Measurements from ENCODE around the gene CFAP74.

Gene CFAP74

DNA sequence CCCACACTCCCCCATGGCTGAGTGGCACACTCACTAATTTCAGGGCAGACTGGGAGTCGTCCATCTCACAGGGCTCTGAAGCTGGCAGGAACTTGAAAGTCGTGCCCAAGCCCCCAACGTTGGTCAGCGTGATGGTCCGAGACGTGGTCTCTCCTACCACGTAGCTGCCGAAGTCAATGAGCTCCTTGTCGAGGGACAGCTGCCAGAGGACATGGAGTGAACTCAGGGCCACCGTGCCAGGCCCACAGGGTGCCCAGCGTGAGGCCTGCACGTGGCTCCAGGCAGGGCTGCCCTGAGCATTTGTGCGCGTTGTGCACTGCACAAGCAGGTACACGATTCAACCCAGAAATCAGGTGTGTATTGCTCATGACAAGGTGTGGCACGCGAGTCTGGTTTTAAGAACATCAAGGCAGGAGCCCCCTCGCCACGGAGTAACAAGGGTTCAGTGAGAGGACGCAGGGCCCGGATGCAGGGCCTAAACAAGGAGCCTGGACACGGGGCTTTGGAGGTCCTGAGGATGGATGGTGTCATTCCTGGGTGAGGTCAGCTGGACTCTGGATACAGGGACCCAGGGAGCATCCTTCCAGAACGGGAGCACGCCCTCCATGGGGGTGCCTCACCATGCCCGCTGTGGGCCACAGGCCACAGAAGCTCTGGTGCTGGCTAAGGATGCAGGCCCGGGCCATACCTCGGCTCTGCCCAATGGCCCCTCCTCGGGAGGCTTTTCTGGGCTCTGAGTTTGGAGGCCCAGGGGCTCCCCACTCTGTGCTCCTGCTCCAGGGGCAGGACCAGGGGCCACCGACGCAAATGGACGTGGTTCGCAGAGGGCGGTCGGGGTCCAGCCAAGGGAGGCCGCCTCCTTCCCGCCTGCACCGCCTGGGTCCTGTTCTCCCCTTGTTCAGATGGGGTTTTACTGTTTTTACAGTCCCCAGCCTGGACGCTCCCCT, 46.7 kb downstream of the CFAP74 start:
- no peak overlapping the region for H2AFZ ChIP-seq (ENCODE audit: low read length)
- H3K4me3 ChIP-seq (ENCODE audit: low read length in 2 of 2), result no peak overlapping the region
- H2BK12ac ChIP-seq (ENCODE audit: low read length), result no peak overlapping the region
- DNase-seq (ENCODE audit: low spot score), result no peak
- no peak overlapping the region for H3K18ac ChIP-seq (ENCODE audit: low read length)
- no peak overlapping the region for H2AK5ac ChIP-seq (ENCODE audit: low read depth, low read length)
- no peak overlapping the region for H4K8ac ChIP-seq (ENCODE audit: low read depth, low read length)
- H3K27ac ChIP-seq (replicated peaks; ENCODE audit: low read length), result no peak overlapping the region
- peaks cover 0 to 10% of the 10 kb centered on the region in 2 donors for H3K4me1 ChIP-seq (ENCODE audit: control insufficient read depth in 2 of 2, insufficient read depth in 1 of 2, low read depth in 1 of 2, low read length in 2 of 2)
- no peaks in the 10 kb centered on the region for H3K9me3 ChIP-seq (replicated peaks in 1 of 2; ENCODE audit: control insufficient read depth in 2 of 2, insufficient read depth in 1 of 2, low read depth in 1 of 2, low read length in 2 of 2)
- H3K9ac ChIP-seq (ENCODE audit: low read depth, low read length, poor library complexity), result no peak overlapping the region
- no peak overlapping the region for H3K4me2 ChIP-seq (ENCODE audit: insufficient read depth, low read length, poor library complexity, severe bottlenecking)
- H3K79me1 ChIP-seq (ENCODE audit: low read depth, low read length), result no peaks in the 10 kb centered on the region
- H3K14ac ChIP-seq (ENCODE audit: low read length), result no peak overlapping the region
- H3K36me3 ChIP-seq (replicated peaks in 1 of 2; ENCODE audit: control insufficient read depth in 2 of 2, insufficient read depth in 2 of 2, low read length in 2 of 2), result no peaks in the 10 kb centered on the region
- peaks cover 0 to 23% (median 0%) of the 10 kb centered on the region in 3 experiments for H3K27me3 ChIP-seq (ENCODE audit: control insufficient read depth in 3 of 3, insufficient read depth in 3 of 3, low read depth in 1 of 3, low read length in 3 of 3)
- H3K23ac ChIP-seq (ENCODE audit: low read depth, low read length, poor library complexity), result no peak overlapping the region
- H4K91ac ChIP-seq (ENCODE audit: low read depth, low read length, poor library complexity), result no peak overlapping the region
- H2BK120ac ChIP-seq (ENCODE audit: low read depth, low read length), result no peak overlapping the region
- H3K4ac ChIP-seq (ENCODE audit: low read length), result no peak overlapping the region
- H2BK15ac ChIP-seq (ENCODE audit: low read length), result no peak overlapping the region
- no peak overlapping the region for H2BK5ac ChIP-seq (ENCODE audit: low read length)
- WGBS, 2 donors (ENCODE audit: extremely low coverage in 2 of 2, insufficient read length in 2 of 2, insufficient replicate concordance in 1 of 2), result no CpG with 5 or more reads among the region's 38 CpGs

DNA sequence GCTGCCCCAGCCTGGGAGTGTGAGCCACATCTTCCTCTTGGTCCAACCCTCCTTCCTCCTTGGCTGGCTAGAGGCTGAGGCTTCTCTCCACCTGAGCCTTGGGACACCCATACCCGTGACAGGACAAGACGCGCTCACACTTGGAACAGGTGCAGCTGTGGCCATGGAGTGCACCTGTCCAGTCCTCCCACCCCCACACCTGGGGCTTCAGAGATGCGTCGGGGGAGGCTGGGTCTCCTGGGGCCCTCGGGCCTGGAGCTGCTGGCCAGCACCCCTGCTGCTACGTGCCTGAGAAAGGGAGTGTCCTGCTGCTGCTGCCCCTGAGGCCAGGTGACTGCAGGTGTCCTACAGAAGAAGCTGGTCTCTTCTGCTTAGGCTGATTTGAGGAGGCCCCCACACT, 47.5 kb downstream of the CFAP74 start:
- Histone ChIP-seq H2BK12ac (ENCODE audit: low read length) (no peak overlapping the region), H2AK5ac (ENCODE audit: low read depth, low read length) (peak overlapping the region; percentile 6), H3K14ac (ENCODE audit: low read length) (peak overlapping the region; percentile 32), H3K23ac (ENCODE audit: low read depth, low read length, poor library complexity) (no peak overlapping the region), H3K9me3 (replicated peaks in 1 of 2; ENCODE audit: control insufficient read depth in 2 of 2, insufficient read depth in 1 of 2, low read depth in 1 of 2, low read length in 2 of 2) (no peaks in the 10 kb centered on the region), H2BK15ac (ENCODE audit: low read length) (no peak overlapping the region), H2BK120ac (ENCODE audit: low read depth, low read length) (no peak overlapping the region), H3K4me1 (ENCODE audit: control insufficient read depth in 2 of 2, insufficient read depth in 1 of 2, low read depth in 1 of 2, low read length in 2 of 2) (peaks cover 0 to 7% of the 10 kb centered on the region in 2 donors), H3K27me3 (ENCODE audit: control insufficient read depth in 3 of 3, insufficient read depth in 3 of 3, low read depth in 1 of 3, low read length in 3 of 3) (peaks cover 0 to 23% (median 0%) of the 10 kb centered on the region in 3 experiments), H3K4me3 (ENCODE audit: low read length in 2 of 2) (no peak overlapping the region), H4K8ac (ENCODE audit: low read depth, low read length) (no peak overlapping the region), H4K91ac (ENCODE audit: low read depth, low read length, poor library complexity) (no peak overlapping the region), H3K27ac (replicated peaks; ENCODE audit: low read length) (no peak overlapping the region), H3K4me2 (ENCODE audit: insufficient read depth, low read length, poor library complexity, severe bottlenecking) (no peak overlapping the region), H2BK5ac (ENCODE audit: low read length) (no peak overlapping the region), H3K79me1 (ENCODE audit: low read depth, low read length) (no peaks in the 10 kb centered on the region), H3K9ac (ENCODE audit: low read depth, low read length, poor library complexity) (no peak overlapping the region), H2AFZ (ENCODE audit: low read length) (no peak overlapping the region), H3K36me3 (replicated peaks in 1 of 2; ENCODE audit: control insufficient read depth in 2 of 2, insufficient read depth in 2 of 2, low read length in 2 of 2) (no peaks in the 10 kb centered on the region), H3K18ac (ENCODE audit: low read length) (no peak overlapping the region), H3K4ac (ENCODE audit: low read length) (no peak overlapping the region)
- no CpG with 5 or more reads among the region's 7 CpGs for WGBS, 2 donors (ENCODE audit: extremely low coverage in 2 of 2, insufficient read length in 2 of 2, insufficient replicate concordance in 1 of 2)
- no peak for DNase-seq (ENCODE audit: low spot score)

DNA sequence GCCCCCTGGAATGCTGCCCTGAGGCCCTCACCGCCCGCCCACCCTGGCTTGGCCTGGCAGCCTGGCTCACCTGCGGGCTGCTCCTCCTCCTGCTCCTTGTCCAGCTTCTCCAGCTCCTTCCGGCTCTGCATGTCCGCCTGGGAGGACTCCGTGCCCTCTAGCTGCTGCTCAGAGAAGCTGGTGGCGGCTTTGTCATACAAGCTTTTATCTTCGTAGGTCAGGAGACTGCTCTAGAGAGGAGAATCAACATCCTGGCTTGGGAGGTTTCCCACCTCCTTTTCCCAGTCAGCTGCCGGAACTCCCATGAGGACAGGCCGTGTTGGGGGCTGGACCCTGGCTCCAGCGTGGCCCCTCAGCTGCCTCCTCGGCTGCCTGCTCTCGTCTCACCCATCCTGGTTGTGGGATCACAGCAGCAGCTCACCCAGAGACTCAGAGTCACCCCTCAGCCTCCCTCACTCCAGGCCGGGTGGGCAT, 47.9 kb downstream of the CFAP74 start:
- Histone ChIP-seq H3K79me1 (ENCODE audit: low read depth, low read length) (no peaks in the 10 kb centered on the region), H3K23ac (ENCODE audit: low read depth, low read length, poor library complexity) (no peak overlapping the region), H3K14ac (ENCODE audit: low read length) (peak overlapping the region; percentile 32), H2BK120ac (ENCODE audit: low read depth, low read length) (no peak overlapping the region), H4K91ac (ENCODE audit: low read depth, low read length, poor library complexity) (no peak overlapping the region), H3K36me3 (replicated peaks in 1 of 2; ENCODE audit: control insufficient read depth in 2 of 2, insufficient read depth in 2 of 2, low read length in 2 of 2) (no peaks in the 10 kb centered on the region), H2BK12ac (ENCODE audit: low read length) (no peak overlapping the region), H2BK15ac (ENCODE audit: low read length) (peak overlapping the region; percentile 46), H3K9ac (ENCODE audit: low read depth, low read length, poor library complexity) (no peak overlapping the region), H3K4me1 (ENCODE audit: control insufficient read depth in 2 of 2, insufficient read depth in 1 of 2, low read depth in 1 of 2, low read length in 2 of 2) (peaks cover 0 to 7% of the 10 kb centered on the region in 2 donors), H3K4ac (ENCODE audit: low read length) (no peak overlapping the region), H2AFZ (ENCODE audit: low read length) (no peak overlapping the region), H3K27ac (replicated peaks; ENCODE audit: low read length) (no peak overlapping the region), H4K8ac (ENCODE audit: low read depth, low read length) (no peak overlapping the region), H2BK5ac (ENCODE audit: low read length) (no peak overlapping the region), H3K9me3 (replicated peaks in 1 of 2; ENCODE audit: control insufficient read depth in 2 of 2, insufficient read depth in 1 of 2, low read depth in 1 of 2, low read length in 2 of 2) (no peaks in the 10 kb centered on the region), H2AK5ac (ENCODE audit: low read depth, low read length) (peak overlapping the region; percentile 6), H3K18ac (ENCODE audit: low read length) (no peak overlapping the region), H3K4me2 (ENCODE audit: insufficient read depth, low read length, poor library complexity, severe bottlenecking) (no peak overlapping the region), H3K4me3 (ENCODE audit: low read length in 2 of 2) (no peak overlapping the region), H3K27me3 (ENCODE audit: control insufficient read depth in 3 of 3, insufficient read depth in 3 of 3, low read depth in 1 of 3, low read length in 3 of 3) (peaks cover 0 to 21% (median 0%) of the 10 kb centered on the region in 3 experiments)
- DNase-seq (ENCODE audit: low spot score), result no peak
- no CpG with 5 or more reads among the region's 14 CpGs for WGBS, 2 donors (ENCODE audit: extremely low coverage in 2 of 2, insufficient read length in 2 of 2, insufficient replicate concordance in 1 of 2)

DNA sequence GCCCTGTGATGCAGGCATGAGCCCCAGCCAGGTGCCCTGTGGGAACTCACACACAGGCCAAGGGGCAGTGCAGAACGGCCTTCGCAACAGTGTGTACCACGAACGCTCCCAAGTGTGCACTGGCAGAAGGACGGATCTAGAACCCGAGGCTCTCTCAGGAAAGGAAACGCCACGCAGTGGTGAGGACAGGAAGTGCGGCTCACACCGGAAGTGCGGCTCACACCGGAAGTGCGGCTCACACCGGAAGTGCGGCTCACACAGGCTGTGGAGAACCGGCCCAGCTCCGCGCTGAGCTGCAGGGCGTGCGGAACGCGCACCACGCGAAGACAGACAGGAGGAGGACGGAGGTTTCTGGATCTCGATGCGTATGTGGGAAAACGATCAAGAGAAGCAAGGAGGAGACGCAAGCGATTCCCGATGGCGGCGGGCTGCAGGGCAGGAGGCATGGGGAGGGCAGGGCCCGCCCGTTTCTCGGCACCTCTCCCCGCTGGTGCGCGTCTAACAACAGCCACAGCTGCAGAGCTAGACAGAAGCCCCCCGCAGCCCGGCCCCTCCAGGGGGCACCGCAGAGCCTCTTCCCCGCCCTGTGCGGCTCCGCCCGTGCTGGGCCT, 48.6 kb downstream of the CFAP74 start:
- no CpG with 5 or more reads among the region's 46 CpGs for WGBS, 2 donors (ENCODE audit: extremely low coverage in 2 of 2, insufficient read length in 2 of 2, insufficient replicate concordance in 1 of 2)
- no peak overlapping the region for H4K91ac ChIP-seq (ENCODE audit: low read depth, low read length, poor library complexity)
- peak overlapping the region; percentile 96 for H2BK12ac ChIP-seq (ENCODE audit: low read length)
- peak overlapping the region; percentile 87 for H3K23ac ChIP-seq (ENCODE audit: low read depth, low read length, poor library complexity)
- H3K27me3 ChIP-seq (ENCODE audit: control insufficient read depth in 3 of 3, insufficient read depth in 3 of 3, low read depth in 1 of 3, low read length in 3 of 3), result peaks cover 0 to 14% (median 0%) of the 10 kb centered on the region in 3 experiments
- H3K36me3 ChIP-seq (replicated peaks in 1 of 2; ENCODE audit: control insufficient read depth in 2 of 2, insufficient read depth in 2 of 2, low read length in 2 of 2), result no peaks in the 10 kb centered on the region
- peaks cover 0 to 7% of the 10 kb centered on the region in 2 donors for H3K4me1 ChIP-seq (ENCODE audit: control insufficient read depth in 2 of 2, insufficient read depth in 1 of 2, low read depth in 1 of 2, low read length in 2 of 2)
- no peaks in the 10 kb centered on the region for H3K9me3 ChIP-seq (replicated peaks in 1 of 2; ENCODE audit: control insufficient read depth in 2 of 2, insufficient read depth in 1 of 2, low read depth in 1 of 2, low read length in 2 of 2)
- no peak overlapping the region for H3K4ac ChIP-seq (ENCODE audit: low read length)
- H4K8ac ChIP-seq (ENCODE audit: low read depth, low read length), result no peak overlapping the region
- peak overlapping the region; percentile 75 for H3K18ac ChIP-seq (ENCODE audit: low read length)
- DNase-seq (ENCODE audit: low spot score), result no peak
- H3K14ac ChIP-seq (ENCODE audit: low read length), result peak overlapping the region; percentile 87
- no peaks in the 10 kb centered on the region for H3K79me1 ChIP-seq (ENCODE audit: low read depth, low read length)
- peak overlapping the region; percentile 46 for H2BK15ac ChIP-seq (ENCODE audit: low read length)
- H3K4me3 ChIP-seq (ENCODE audit: low read length in 2 of 2), result peak overlapping the region in 1 of 2 donors; percentile 43
- no peak overlapping the region for H3K4me2 ChIP-seq (ENCODE audit: insufficient read depth, low read length, poor library complexity, severe bottlenecking)
- no peak overlapping the region for H2BK5ac ChIP-seq (ENCODE audit: low read length)
- peak overlapping the region; percentile 41 for H2BK120ac ChIP-seq (ENCODE audit: low read depth, low read length)
- peak overlapping the region; percentile 91 for H2AK5ac ChIP-seq (ENCODE audit: low read depth, low read length)
- no peak overlapping the region for H3K27ac ChIP-seq (replicated peaks; ENCODE audit: low read length)
- no peak overlapping the region for H3K9ac ChIP-seq (ENCODE audit: low read depth, low read length, poor library complexity)
- H2AFZ ChIP-seq (ENCODE audit: low read length), result peak overlapping the region; percentile 59

Measured in neuronal stem cell (in vitro differentiated cells).